MM.1S (cell line): ENCODE measurements around the gene NTN1.

ENCODE experiments used
- DNase-seq: peaks from one replicate; pipeline ENCODE4 v3.0.0-alpha.2; 2015
- H2AFZ ChIP-seq: fragments of 300-600 bp; sonication (generic); 2 replicates; pipeline ENCODE4 v1.6.0; 2016; ENCODE audit warnings: antibody characterized with exemption, low read length
- H3F3A ChIP-seq: fragments of 300-600 bp; sonication (generic); 2 replicates; pipeline ENCODE4 v1.6.1; 2016; ENCODE audit warnings: mild to moderate bottlenecking, antibody characterized with exemption, low read length, moderate library complexity, mixed read lengths; ENCODE audit not compliant: insufficient read depth
- H3K27ac ChIP-seq: fragments of 300-600 bp; sonication (generic); 2 replicates; pipeline ENCODE4 v1.5.1; 2016; ENCODE audit warnings: mild to moderate bottlenecking, low read length
- H3K27me3 ChIP-seq: fragments of 300-600 bp; sonication (generic); replicated peaks from 2 replicates; pipeline ENCODE4 v1.6.0; 2016; ENCODE audit warnings: low read length; ENCODE audit not compliant: insufficient read depth
- H3K36me3 ChIP-seq: fragments of 300-600 bp; sonication (generic); replicated peaks from 2 replicates; pipeline ENCODE4 v1.6.1; 2016; ENCODE audit warnings: mild to moderate bottlenecking, low read length, mixed read lengths; ENCODE audit not compliant: insufficient read depth
- H3K4me1 ChIP-seq: fragments of 300-600 bp; sonication (generic); 2 replicates; pipeline ENCODE4 v1.6.1; 2016; ENCODE audit warnings: low read length, mixed read lengths
- H3K4me2 ChIP-seq: fragments of 300-600 bp; sonication (generic); 2 replicates; pipeline ENCODE4 v1.6.0; 2016; ENCODE audit warnings: low read depth, low read length
- H3K4me3 ChIP-seq: fragments of 300-600 bp; sonication (generic); 2 replicates; pipeline ENCODE4 v1.5.1; 2016; ENCODE audit warnings: low read length, mixed read lengths
- H3K79me2 ChIP-seq: fragments of 300-600 bp; sonication (generic); 2 replicates; pipeline ENCODE4 v1.6.1; 2016; ENCODE audit warnings: mixed run types, low read length, mixed read lengths
- H3K9ac ChIP-seq: fragments of 300-600 bp; sonication (generic); 2 replicates; pipeline ENCODE4 v1.6.1; 2016; ENCODE audit warnings: low read length, mixed read lengths
- H3K9me2 ChIP-seq: fragments of 300-600 bp; sonication (generic); replicated peaks from 2 replicates; pipeline ENCODE4 v1.6.1; 2016; ENCODE audit warnings: mild to moderate bottlenecking, low read length, mixed read lengths; ENCODE audit not compliant: insufficient read depth
- H3K9me3 ChIP-seq: fragments of 300-600 bp; sonication (generic); replicated peaks from 2 replicates; pipeline ENCODE4 v1.6.1; 2016; ENCODE audit warnings: mild to moderate bottlenecking, low read length, mixed read lengths; ENCODE audit not compliant: insufficient read depth
- H4K20me1 ChIP-seq: fragments of 300-600 bp; sonication (generic); 2 replicates; pipeline ENCODE4 v1.6.1; 2016; ENCODE audit warnings: mild to moderate bottlenecking, low read length, moderate library complexity, mixed read lengths; ENCODE audit not compliant: insufficient read depth
- CTCF ChIP-seq: fragments of 300-600 bp; sonication (generic); IDR thresholded peaks from 2 replicates; pipeline ENCODE4 v1.5.1; 2016; ENCODE audit warnings: antibody characterized with exemption, low read length, mixed read lengths
- EZH2 ChIP-seq: fragments of 300-600 bp; sonication (generic); optimal IDR thresholded peaks from 2 replicates; pipeline ENCODE3; 2017; ENCODE audit warnings: low read depth, mild to moderate bottlenecking, antibody characterized with exemption, low read length, mixed read lengths
- EZH2phosphoT487 ChIP-seq: fragments of 300-600 bp; sonication (generic); IDR thresholded peaks from 2 replicates; pipeline ENCODE4 v1.6.1; 2018; ENCODE audit warnings: antibody characterized with exemption, low read length

The NTN1 gene

GRCh38 chr17:9173386-9173983, 152.2 kb downstream of the NTN1 start:
- H3K36me3 ChIP-seq: no peaks in the 10 kb centered on the region
- DNase-seq: no peak

GRCh38 chr17:9174312-9174711, 153.0 kb downstream of the NTN1 start:
- H3K4me1 ChIP-seq: no peaks in the 10 kb centered on the region
- H3F3A ChIP-seq: no peaks in the 10 kb centered on the region
- TF ChIP-seq EZH2 (no peak), CTCF (no peak), EZH2phosphoT487 (no peak)

More at GRCh38 chr17:9173386-9173983, 152.2 kb downstream of the NTN1 start:
- H3F3A ChIP-seq: no peaks in the 10 kb centered on the region
- TF ChIP-seq EZH2: no peak
- TF ChIP-seq CTCF: no peak
- TF ChIP-seq EZH2phosphoT487: no peak
- H3K4me2 ChIP-seq: no peak overlapping the region
- H3K4me3 ChIP-seq: no peak overlapping the region
- no peaks in the 10 kb centered on the region for H3K79me2 ChIP-seq
- no peaks in the 10 kb centered on the region for H3K9me3 ChIP-seq
- no peaks in the 10 kb centered on the region for H3K9me2 ChIP-seq
- no peaks in the 10 kb centered on the region for H3K4me1 ChIP-seq
- no peak overlapping the region for H2AFZ ChIP-seq
- H3K27me3 ChIP-seq: peaks cover 26% of the 10 kb centered on the region
- no peak overlapping the region for H3K9ac ChIP-seq
- H4K20me1 ChIP-seq: no peaks in the 10 kb centered on the region
- no peak overlapping the region for H3K27ac ChIP-seq

GRCh38 chr17:9174779-9175574, 153.7 kb downstream of the NTN1 start:
- Histone ChIP-seq H3K27ac (no peak overlapping the region), H3K27me3 (peaks cover 27% of the 10 kb centered on the region), H3F3A (no peaks in the 10 kb centered on the region), H3K9me3 (no peaks in the 10 kb centered on the region), H3K9ac (no peak overlapping the region), H3K4me1 (no peaks in the 10 kb centered on the region), H2AFZ (no peak overlapping the region), H3K79me2 (no peaks in the 10 kb centered on the region), H3K9me2 (no peaks in the 10 kb centered on the region), H3K36me3 (no peaks in the 10 kb centered on the region), H3K4me3 (no peak overlapping the region), H3K4me2 (no peak overlapping the region), H4K20me1 (no peaks in the 10 kb centered on the region)
- no peak for DNase-seq
- TF ChIP-seq EZH2phosphoT487: no peak
- TF ChIP-seq CTCF: no peak
- TF ChIP-seq EZH2: no peak

More at GRCh38 chr17:9174312-9174711, 153.0 kb downstream of the NTN1 start:
- H4K20me1 ChIP-seq: no peaks in the 10 kb centered on the region
- no peak for DNase-seq
- no peak overlapping the region for H2AFZ ChIP-seq
- H3K9ac ChIP-seq: no peak overlapping the region
- H3K4me2 ChIP-seq: no peak overlapping the region
- no peak overlapping the region for H3K27ac ChIP-seq
- H3K4me3 ChIP-seq: no peak overlapping the region
- H3K27me3 ChIP-seq: peaks cover 26% of the 10 kb centered on the region
- H3K36me3 ChIP-seq: no peaks in the 10 kb centered on the region
- no peaks in the 10 kb centered on the region for H3K79me2 ChIP-seq
- H3K9me2 ChIP-seq: no peaks in the 10 kb centered on the region
- H3K9me3 ChIP-seq: no peaks in the 10 kb centered on the region
